HEK293 (cell line): ENCODE data around the gene SPEM2.

ENCODE experiments used
- CTCF ChIA-PET: fragments of 350-600 bp; formaldehyde crosslinking; extraction: SDS; loops from one replicate; lab custom pipeline; 2021; ENCODE audit warnings: antibody characterized with exemption; lab: Yijun Ruan, JAX
- POLR2A ChIA-PET: fragments of 300-600 bp; formaldehyde crosslinking; extraction: SDS; loops from one replicate; lab custom pipeline; 2020; ENCODE audit warnings: antibody characterized with exemption, inconsistent platforms; lab: Yijun Ruan, JAX
- H3K27ac ChIP-seq: fragments of 200-500 bp; sonication (Bioruptor generic); 2 replicates; pipeline ENCODE4 v1.5.1; 2014; ENCODE audit warnings: low read depth, low read length, control low read depth, inconsistent platforms; ENCODE audit errors: extremely low read depth
- H3K36me3 ChIP-seq, 2 experiments: fragments of 200-500 bp in 1 of 2; sonication (Bioruptor generic) in 1 of 2; 1 replicate in 1 of 2; 2 replicates in 1 of 2; pipeline ENCODE4 v1.5.1; 2014 to 2017; ENCODE audit warnings: inconsistent platforms in 2 of 2, low read length in 2 of 2; ENCODE audit not compliant: control insufficient read depth in 2 of 2, insufficient read depth in 1 of 2
- H3K4me1 ChIP-seq: fragments of 200-500 bp; sonication (Bioruptor generic); 2 replicates; pipeline ENCODE4 v1.5.1; 2014; ENCODE audit warnings: mild to moderate bottlenecking, low read length, inconsistent platforms; ENCODE audit not compliant: control insufficient read depth, insufficient read depth
- H3K4me3 ChIP-seq: 2 replicates; pipeline ENCODE4 v1.5.1; 2011; ENCODE audit warnings: low read depth, mild to moderate bottlenecking, control low read depth, low read length, moderate library complexity
- H3K9me3 ChIP-seq: fragments of 200-500 bp; sonication (Bioruptor generic); 2 replicates; pipeline ENCODE4 v1.5.1; 2014; ENCODE audit warnings: low read depth, low read length, inconsistent platforms; ENCODE audit not compliant: control insufficient read depth, insufficient read depth
- OVOL3 ChIP-seq: fragments of 450-650 bp; formaldehyde crosslinking; IDR thresholded peaks from 2 replicates; pipeline ENCODE4 v1.5.1; 2016; ENCODE audit warnings: missing biosample characterization, missing genetic modification characterization
- PATZ1 ChIP-seq: fragments of 450-650 bp; formaldehyde crosslinking; IDR thresholded peaks from 2 replicates; pipeline ENCODE4 v1.5.1; 2016; ENCODE audit warnings: missing biosample characterization, missing genetic modification characterization
- PBX3 ChIP-seq: sonication (generic); formaldehyde crosslinking; IDR thresholded peaks from 2 replicates; pipeline ENCODE4 v1.8.1; 2022; ENCODE audit warnings: mild to moderate bottlenecking, moderate library complexity, missing genetic modification reagents
- RBAK ChIP-seq: fragments of 450-650 bp; formaldehyde crosslinking; IDR thresholded peaks from 2 replicates; pipeline ENCODE4 v1.5.1; 2016; ENCODE audit warnings: missing biosample characterization, missing genetic modification characterization
- ZBTB44 ChIP-seq: fragments of 450-650 bp; IDR thresholded peaks from 2 replicates; pipeline ENCODE4 v1.5.1; 2018; ENCODE audit warnings: missing biosample characterization, mild to moderate bottlenecking, missing genetic modification characterization
- ZIC2 ChIP-seq: fragments of 450-650 bp; formaldehyde crosslinking; IDR thresholded peaks from 2 replicates; pipeline ENCODE4 v1.5.1; 2016; ENCODE audit warnings: missing biosample characterization, missing genetic modification characterization
- ZNF114 ChIP-seq: fragments of 450-650 bp; formaldehyde crosslinking; IDR thresholded peaks from 2 replicates; pipeline ENCODE4 v1.5.0; 2017; ENCODE audit warnings: missing biosample characterization, missing genetic modification characterization
- ZNF121 ChIP-seq: fragments of 450-650 bp; formaldehyde crosslinking; IDR thresholded peaks from 2 replicates; pipeline ENCODE4 v1.5.1; 2016; ENCODE audit warnings: missing biosample characterization, missing genetic modification characterization
- ZNF148 ChIP-seq: fragments of 450-650 bp; formaldehyde crosslinking; IDR thresholded peaks from 2 replicates; pipeline ENCODE4 v1.5.0; 2017; ENCODE audit warnings: missing biosample characterization, missing genetic modification characterization, borderline replicate concordance
- ZNF155 ChIP-seq: fragments of 450-650 bp; formaldehyde crosslinking; IDR thresholded peaks from 2 replicates; pipeline ENCODE4 v1.5.1; 2016; ENCODE audit warnings: missing biosample characterization, missing genetic modification characterization
- ZNF280C ChIP-seq: fragments of 450-650 bp; formaldehyde crosslinking; IDR thresholded peaks from 2 replicates; pipeline ENCODE4 v1.5.1; 2016; ENCODE audit warnings: missing biosample characterization, missing genetic modification characterization
- ZNF302 ChIP-seq: fragments of 450-650 bp; formaldehyde crosslinking; IDR thresholded peaks from 2 replicates; pipeline ENCODE4 v1.5.1; 2016; ENCODE audit warnings: missing biosample characterization, missing genetic modification characterization, low read depth
- ZNF362 ChIP-seq: fragments of 450-650 bp; formaldehyde crosslinking; IDR thresholded peaks from 2 replicates; pipeline ENCODE4 v1.5.1; 2016; ENCODE audit warnings: missing biosample characterization, missing genetic modification characterization
- ZNF501 ChIP-seq: fragments of 450-650 bp; formaldehyde crosslinking; IDR thresholded peaks from 2 replicates; pipeline ENCODE4 v1.5.1; 2016; ENCODE audit warnings: missing biosample characterization, missing genetic modification characterization
- ZNF530 ChIP-seq: fragments of 450-650 bp; formaldehyde crosslinking; IDR thresholded peaks from 2 replicates; pipeline ENCODE4 v1.5.1; 2016; ENCODE audit warnings: low read depth, missing biosample characterization, missing genetic modification characterization
- ZNF548 ChIP-seq: fragments of 450-650 bp; formaldehyde crosslinking; IDR thresholded peaks from 2 replicates; pipeline ENCODE4 v1.5.1; 2016; ENCODE audit warnings: missing biosample characterization, missing genetic modification characterization
- ZNF596 ChIP-seq: fragments of 450-650 bp; IDR thresholded peaks from 2 replicates; pipeline ENCODE4 v1.5.0; 2018; ENCODE audit warnings: missing biosample characterization, mild to moderate bottlenecking, missing genetic modification characterization, moderate library complexity
- ZNF600 ChIP-seq: fragments of 450-650 bp; formaldehyde crosslinking; IDR thresholded peaks from 2 replicates; pipeline ENCODE4 v1.5.1; 2016; ENCODE audit warnings: missing biosample characterization, missing genetic modification characterization
- ZNF677 ChIP-seq: fragments of 450-650 bp; IDR thresholded peaks from 2 replicates; pipeline ENCODE4 v1.5.0; 2018; ENCODE audit warnings: missing biosample characterization, mild to moderate bottlenecking, missing genetic modification characterization, moderate library complexity
- ZNF707 ChIP-seq: fragments of 450-650 bp; formaldehyde crosslinking; IDR thresholded peaks from 2 replicates; pipeline ENCODE4 v1.5.1; 2016; ENCODE audit warnings: missing biosample characterization, missing genetic modification characterization
- ZNF747 ChIP-seq: fragments of 450-650 bp; formaldehyde crosslinking; IDR thresholded peaks from 2 replicates; pipeline ENCODE4 v1.5.1; 2016; ENCODE audit warnings: missing biosample characterization, missing genetic modification characterization
- ZNF791 ChIP-seq: fragments of 450-650 bp; formaldehyde crosslinking; IDR thresholded peaks from 2 replicates; pipeline ENCODE4 v1.5.1; 2016; ENCODE audit warnings: missing biosample characterization, missing genetic modification characterization
- ZNF843 ChIP-seq: fragments of 450-650 bp; formaldehyde crosslinking; IDR thresholded peaks from 2 replicates; pipeline ENCODE4 v1.5.1; 2016; ENCODE audit warnings: missing biosample characterization, missing genetic modification characterization
- ZSCAN23 ChIP-seq: fragments of 450-650 bp; formaldehyde crosslinking; IDR thresholded peaks from 2 replicates; pipeline ENCODE4 v1.5.1; 2016; ENCODE audit warnings: missing biosample characterization, missing genetic modification characterization

Gene SPEM2

DNA sequence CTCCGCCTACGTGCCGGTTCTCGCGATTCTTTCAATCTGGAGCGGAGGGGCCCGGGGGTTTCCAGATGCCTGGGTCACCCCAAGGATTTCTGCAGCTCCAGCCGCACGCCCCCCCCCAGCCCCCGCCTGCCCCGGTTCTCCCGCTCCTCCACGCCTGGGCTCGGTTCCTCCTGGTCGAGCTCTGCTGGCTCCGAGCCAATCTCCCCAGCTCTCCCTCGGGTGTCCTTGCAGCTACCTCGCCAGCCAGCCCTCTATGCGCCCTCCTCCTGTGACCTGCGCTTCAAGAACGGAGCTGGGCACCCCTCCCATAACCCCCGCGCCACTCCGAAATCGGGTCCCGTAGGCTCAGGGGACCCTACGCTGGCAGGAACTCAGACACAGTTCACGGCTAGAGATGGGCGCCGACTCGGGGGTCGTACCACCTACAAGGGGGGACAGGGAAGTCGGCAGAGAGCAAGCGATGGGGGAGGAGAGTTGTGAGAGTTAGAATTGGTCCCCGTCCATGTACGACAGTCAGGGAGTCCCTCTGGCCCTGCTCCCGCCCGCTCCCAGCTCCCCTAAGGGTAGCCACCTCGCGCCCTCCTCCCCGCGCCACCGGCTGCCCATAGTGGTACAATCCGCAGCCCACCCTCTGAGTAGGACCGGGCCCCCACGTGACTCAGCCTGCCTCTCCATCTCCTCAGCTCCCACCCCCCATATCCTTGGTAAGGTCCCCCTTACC lies 14.9 kb downstream of the SPEM2 start (continued):
- no peak for TF ChIP-seq ZNF280C (tag by site-specific recombination)
- TF ChIP-seq PBX3 (CRISPR knock-in tag) = no peak
- TF ChIP-seq ZNF596 (tag by site-specific recombination) = no peak
- TF ChIP-seq ZNF121 (tag by site-specific recombination) = no peak
- TF ChIP-seq ZNF148 (tag by site-specific recombination) = no peak; the same call in 1 of the 2 replicates
- no peak for TF ChIP-seq ZBTB44
- no peak for TF ChIP-seq ZNF747 (tag by site-specific recombination)
- peak; percentile 54; the same call in 1 of the 2 replicates for TF ChIP-seq ZNF501 (tag by site-specific recombination)
- TF ChIP-seq ZNF362 = no peak
- TF ChIP-seq RBAK (tag by site-specific recombination) = no peak
- TF ChIP-seq ZNF791 (tag by site-specific recombination) = no peak
- no peak for TF ChIP-seq ZNF530 (tag by site-specific recombination)
- TF ChIP-seq, all 188 proteins: peak for 48

- POLR2A ChIA-PET = interaction anchor here (0.5 to 3.1 kb wide), 11 partner anchors 10 to 210 kb away, joined by 3 to 21 read pairs (median 3); partner anchors contain the start of genes PLSCR3, POLR2A, TMEM256 and ZBTB4
- Histone ChIP-seq H3K27ac (peak overlapping the region; percentile 74; the same call in 1 of the 2 replicates), H3K4me1 (peaks cover 30% of the 10 kb centered on the region), H3K36me3 (no peaks in the 10 kb centered on the region), H3K9me3 (no peaks in the 10 kb centered on the region), H3K4me3 (no peak overlapping the region)
- CTCF ChIA-PET = interaction anchor here (0.6 to 3.8 kb wide), 3 partner anchors 21 to 394 kb away, joined by 3 to 18 read pairs (median 3); partner anchors contain the start of gene TMEM95
- TF ChIP-seq ZNF677 (tag by site-specific recombination) (no peak), OVOL3 (tag by site-specific recombination) (no peak), PBX3 (CRISPR knock-in tag) (no peak), ZSCAN23 (tag by site-specific recombination) (no peak), ZNF843 (no peak), ZNF155 (no peak), ZNF114 (tag by site-specific recombination) (no peak), ZNF707 (tag by site-specific recombination) (no peak), ZNF548 (tag by site-specific recombination) (no peak), ZNF302 (tag by site-specific recombination) (no peak), ZIC2 (tag by site-specific recombination) (peak; percentile 79), ZNF600 (tag by site-specific recombination) (peak; percentile 6; the same call in 1 of the 2 replicates), PATZ1 (tag by site-specific recombination) (peak; percentile 93)
These were observed 15.4 kb downstream of the SPEM2 start for GRCh38 chr17:7440834-7441195.
